HUES48 (cell line): ENCODE results near the gene MIR17HG.

Experiments used
- H3K27ac ChIP-seq: one replicate; pipeline ENCODE4 v1.7.0; 2013; ENCODE audit warnings: low read depth, low read length, inconsistent platforms
- H3K27me3 ChIP-seq: 2 replicates; pipeline ENCODE4 v1.6.1; 2013; ENCODE audit warnings: mild to moderate bottlenecking, low read length; ENCODE audit not compliant: control insufficient read depth, insufficient read depth
- H3K36me3 ChIP-seq: 2 replicates; pipeline ENCODE4 v1.6.1; 2013; ENCODE audit warnings: low read length; ENCODE audit not compliant: control insufficient read depth, insufficient read depth
- H3K4me1 ChIP-seq: 2 replicates; pipeline ENCODE4 v1.6.1; 2013; ENCODE audit warnings: mild to moderate bottlenecking, low read length; ENCODE audit not compliant: control insufficient read depth, insufficient read depth
- H3K4me3 ChIP-seq: 2 replicates; pipeline ENCODE4 v1.5.1; 2013; ENCODE audit warnings: mild to moderate bottlenecking, low read depth, low read length
- H3K9ac ChIP-seq: 2 replicates; pipeline ENCODE4 v1.6.1; 2013; ENCODE audit warnings: mild to moderate bottlenecking, low read depth, low read length, moderate library complexity
- H3K9me3 ChIP-seq: 2 replicates; pipeline ENCODE4 v1.6.1; 2013; ENCODE audit warnings: low read length; ENCODE audit not compliant: control insufficient read depth, insufficient read depth

MIR17HG gene

GRCh38 chr13:91399189-91400062 is 51.9 kb downstream of the MIR17HG start:
- peaks cover 7% of the 10 kb centered on the region; the same call in 1 of the 2 replicates for H3K4me1 ChIP-seq
- peaks cover 58% of the 10 kb centered on the region for H3K27me3 ChIP-seq

GRCh38 chr13:91400063-91400399 is 52.5 kb downstream of the MIR17HG start:
- Histone ChIP-seq H3K4me1 (peaks cover 7% of the 10 kb centered on the region; the same call in 1 of the 2 replicates), H3K36me3 (no peaks in the 10 kb centered on the region), H3K27me3 (peaks cover 58% of the 10 kb centered on the region), H3K27ac (no peak overlapping the region), H3K4me3 (no peak overlapping the region), H3K9me3 (no peaks in the 10 kb centered on the region), H3K9ac (no peak overlapping the region)

More at GRCh38 chr13:91399189-91400062, 51.9 kb downstream of the MIR17HG start:
- Histone ChIP-seq H3K27ac (no peak overlapping the region), H3K9ac (no peak overlapping the region), H3K4me3 (peak overlapping the region; percentile 66), H3K36me3 (no peaks in the 10 kb centered on the region), H3K9me3 (no peaks in the 10 kb centered on the region)

GRCh38 chr13:91400671-91401070 is 53.2 kb downstream of the MIR17HG start:
- Histone ChIP-seq H3K9ac (no peak overlapping the region), H3K9me3 (no peaks in the 10 kb centered on the region), H3K4me1 (peaks cover 7% of the 10 kb centered on the region; the same call in 1 of the 2 replicates), H3K4me3 (no peak overlapping the region), H3K36me3 (no peaks in the 10 kb centered on the region), H3K27ac (no peak overlapping the region), H3K27me3 (peaks cover 58% of the 10 kb centered on the region)

- H3K9ac ChIP-seq, result no peak overlapping the region
- H3K4me3 ChIP-seq, result no peak overlapping the region
- no peak overlapping the region for H3K27ac ChIP-seq
- H3K36me3 ChIP-seq, result no peaks in the 10 kb centered on the region
- H3K9me3 ChIP-seq, result no peaks in the 10 kb centered on the region
- peaks cover 52% of the 10 kb centered on the region for H3K27me3 ChIP-seq
- peaks cover 7% of the 10 kb centered on the region; the same call in 1 of the 2 replicates for H3K4me1 ChIP-seq
Observed at GRCh38 chr13:91401920-91402319, 54.4 kb downstream of the MIR17HG start.
